ENCODE data around the gene RALGPS2.
"Not testable (repeated sequence)": the region's sequence is repeated elsewhere in the genome, so short reads cannot be mapped to it uniquely, and the experiment has no call there.

The RALGPS2 gene

GRCh38 chr1:178725466-178726086 is 532 bp downstream of the RALGPS2 start:
- no peak for DNase-seq (ENCODE audit: low read depth)

GRCh38 chr1:178726087-178726517 is 1.1 kb downstream of the RALGPS2 start:
- DNase-seq (ENCODE audit: low read depth) = no peak

- no peak for DNase-seq (ENCODE audit: low read depth)
Measured at GRCh38 chr1:178726545-178726944, 1.5 kb downstream of the RALGPS2 start.

- DNase-seq (ENCODE audit: low read depth) = no peak
Measured at GRCh38 chr1:178727014-178727895, 2.2 kb downstream of the RALGPS2 start.

- DNase-seq (ENCODE audit: low read depth) = no peak
Measured at GRCh38 chr1:178733972-178734371, 8.9 kb downstream of the RALGPS2 start.

GRCh38 chr1:178738780-178739179 is 13.7 kb downstream of the RALGPS2 start:
- DNase-seq (ENCODE audit: low read depth) = no peak

GRCh38 chr1:178739285-178740045 is 14.4 kb downstream of the RALGPS2 start:
- DNase-seq (ENCODE audit: low read depth) = no peak

GRCh38 chr1:178740491-178740890 is 15.4 kb downstream of the RALGPS2 start:
- DNase-seq (ENCODE audit: low read depth) = no peak

GRCh38 chr1:178740924-178741323 is 15.9 kb downstream of the RALGPS2 start:
- DNase-seq (ENCODE audit: low read depth) = no peak

GRCh38 chr1:178743801-178744200 is 18.8 kb downstream of the RALGPS2 start:
- no peak for DNase-seq (ENCODE audit: low read depth)

- DNase-seq (ENCODE audit: low read depth) = no peak
Measured at GRCh38 chr1:178745260-178745659, 20.2 kb downstream of the RALGPS2 start.

GRCh38 chr1:178746345-178746744 is 21.3 kb downstream of the RALGPS2 start:
- no peak for DNase-seq (ENCODE audit: low read depth)

GRCh38 chr1:178747361-178747760 is 22.3 kb downstream of the RALGPS2 start:
- not testable (repeated sequence) for DNase-seq (ENCODE audit: low read depth)

GRCh38 chr1:178749581-178750166 is 24.6 kb downstream of the RALGPS2 start:
- no peak for DNase-seq (ENCODE audit: low read depth)

GRCh38 chr1:178751046-178751445 is 26.0 kb downstream of the RALGPS2 start:
- no peak for DNase-seq (ENCODE audit: low read depth)

- no peak for DNase-seq (ENCODE audit: low read depth)
Measured at GRCh38 chr1:178752891-178753290, 27.8 kb downstream of the RALGPS2 start.

- DNase-seq (ENCODE audit: low read depth) = not testable (repeated sequence)
Measured at GRCh38 chr1:178754655-178755256, 29.7 kb downstream of the RALGPS2 start.

GRCh38 chr1:178768423-178768822 is 43.4 kb downstream of the RALGPS2 start:
- no peak for DNase-seq (ENCODE audit: low read depth)

GRCh38 chr1:178772952-178773351 is 47.9 kb downstream of the RALGPS2 start:
- DNase-seq (ENCODE audit: low read depth) = no peak

- DNase-seq (ENCODE audit: low read depth) = peak; percentile 4
Measured at GRCh38 chr1:178774263-178774662, 49.2 kb downstream of the RALGPS2 start.

GRCh38 chr1:178776553-178776952 is 51.5 kb downstream of the RALGPS2 start:
- DNase-seq (ENCODE audit: low read depth) = no peak

Data from HS-27A (cell line).